Measurements from ENCODE around the gene SMAD6. TPM values are rescaled to one million over a fixed set of nuclear protein-coding genes. Genes with fewer than 3 reads are reported as not detected.
A peak's percentile ranks its signal among the peaks of the same experiment; 100 is the strongest.

Gene SMAD6
- total RNA-seq, 1 experiment from 2014 or later, result 6.6 TPM

- peaks cover 44 to 58% of the 10 kb centered on the region in 2 experiments for H3K4me1 ChIP-seq (ENCODE audit: control insufficient read depth in 1 of 2, insufficient read depth in 2 of 2, low read length in 2 of 2)
- H3K27me3 ChIP-seq (ENCODE audit: insufficient read depth, low read length), result no peaks in the 10 kb centered on the region
- no peaks in the 10 kb centered on the region for H3K36me3 ChIP-seq (ENCODE audit: control insufficient read depth in 1 of 2, insufficient read depth in 2 of 2, low read length in 2 of 2)
- H3K9ac ChIP-seq (ENCODE audit: low read length), result peak overlapping the region; percentile 43
- H3K9me3 ChIP-seq (ENCODE audit: control insufficient read depth in 1 of 2, insufficient read depth in 1 of 2, low read depth in 1 of 2, low read length in 2 of 2), result no peaks in the 10 kb centered on the region
- DNase-seq (ENCODE audit: low read depth, low spot score), result no peak
- no TSS peak for BruUV-seq (replicated peaks)
- RAD21 ChIA-PET (ENCODE audit: low non-redundant PET in 1 of 2, low total read pairs in 2 of 2, uncharacterized antibody in 2 of 2, unreplicated experiment in 2 of 2), result no interaction called here
- intact Hi-C loops (cut with micrococcal nuclease), result no loop called here
- peak overlapping the region; percentile 39 for H3K27ac ChIP-seq (ENCODE audit: low read depth, low read length)
- H3K79me2 ChIP-seq (ENCODE audit: insufficient read depth, low read length), result peaks cover 13% of the 10 kb centered on the region
- H3K4me2 ChIP-seq (ENCODE audit: low read length), result peak overlapping the region; percentile 69
- no peak for TF ChIP-seq FOSL1 (IDR thresholded peaks at IDR 0.05; ENCODE audit: low read depth)
- no peak for TF ChIP-seq ZBTB33 (IDR thresholded peaks at IDR 0.05; ENCODE audit: extremely low read depth, insufficient replicate concordance, low read length)
- TF ChIP-seq POLR2AphosphoS5 (IDR thresholded peaks at IDR 0.05; ENCODE audit: low read depth, low read length), result no peak
- TF ChIP-seq CBX3 (IDR thresholded peaks at IDR 0.05; ENCODE audit: low read depth), result no peak
- TF ChIP-seq EZH2 (IDR thresholded peaks at IDR 0.05), result no peak
- TF ChIP-seq ZNF274 (IDR thresholded peaks at IDR 0.05; ENCODE audit: low read depth, low read length), result no peak
- no peak for TF ChIP-seq EZH2phosphoT487 (IDR thresholded peaks at IDR 0.05; ENCODE audit: borderline replicate concordance)
- TF ChIP-seq ELF1 (IDR thresholded peaks at IDR 0.05; ENCODE audit: borderline replicate concordance, low read depth), result no peak
- TF ChIP-seq, protein P1, sequence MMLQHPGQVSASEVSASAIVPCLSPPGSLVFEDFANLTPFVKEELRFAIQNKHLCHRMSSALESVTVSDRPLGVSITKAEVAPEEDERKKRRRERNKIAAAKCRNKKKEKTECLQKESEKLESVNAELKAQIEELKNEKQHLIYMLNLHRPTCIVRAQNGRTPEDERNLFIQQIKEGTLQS (IDR thresholded peaks at IDR 0.05), result no peak
- no peak for TF ChIP-seq SIN3A (IDR thresholded peaks at IDR 0.05; ENCODE audit: low read depth)
- no peak for TF ChIP-seq POLR2A (IDR thresholded peaks at IDR 0.05; ENCODE audit: borderline replicate concordance, extremely low read depth, insufficient read depth, insufficient read length)
- TF ChIP-seq REST (IDR thresholded peaks at IDR 0.05; ENCODE audit: low read depth), result no peak
- TF ChIP-seq MAX (IDR thresholded peaks at IDR 0.05), result no peak
- TF ChIP-seq CEBPB (IDR thresholded peaks at IDR 0.05; ENCODE audit: low read depth), result no peak
- no peak for TF ChIP-seq SP1 (IDR thresholded peaks at IDR 0.05; ENCODE audit: low read depth)
- H4K20me1 ChIP-seq (ENCODE audit: insufficient read depth), result no peaks in the 10 kb centered on the region
- ATAC-seq, result no peak
- peak overlapping the region in 1 of 2 experiments; percentile 32; a peak in 2 of 4 replicates for H3K4me3 ChIP-seq (replicated peaks in 1 of 2; ENCODE audit: low read depth in 1 of 2, low read length in 2 of 2)
- no peak overlapping the region for H2AFZ ChIP-seq (ENCODE audit: low read depth, low read length, poor library complexity, severe bottlenecking)
- no peaks in the 10 kb centered on the region for H3K9me2 ChIP-seq (ENCODE audit: insufficient read depth)
- CTCF ChIA-PET, result interaction anchor here (1.0 to 2.3 kb wide), 7 partner anchors 8 to 144 kb away, joined by 3 to 10 read pairs (median 5); no protein-coding TSS in a partner anchor
- POLR2A ChIA-PET, result interaction anchor here (0.5 to 1.2 kb wide), 2 partner anchors 16 to 19 kb away, joined by 3 read pairs; no protein-coding TSS in a partner anchor
Measured at GRCh38 chr15:66706840-66707239, 4.8 kb downstream of the SMAD6 start.

Data from HCT116 (cell line).